ENCODE results near the gene SETD6.
A peak's percentile ranks its signal among the peaks of the same experiment; 100 is the strongest.
"Not testable (repeated sequence)": the region's sequence is repeated elsewhere in the genome, so short reads cannot be mapped to it uniquely, and the experiment has no call there.

Gene SETD6

GRCh38 chr16:58481226-58481869 is 34.0 kb upstream of the SETD6 start:
- Histone ChIP-seq H3K9ac (ENCODE audit: low read length) (no peak overlapping the region), H3K4me3 (ENCODE audit: low read length) (no peak overlapping the region), H3K36me3 (ENCODE audit: control insufficient read depth, insufficient read depth, low read length) (no peaks in the 10 kb centered on the region), H3K4me1 (ENCODE audit: control insufficient read depth, insufficient read depth, low read length) (no peaks in the 10 kb centered on the region), H3K27me3 (ENCODE audit: control insufficient read depth, insufficient read depth, low read length) (no peaks in the 10 kb centered on the region), H3K27ac (ENCODE audit: low read depth, low read length) (no peak overlapping the region)

- Histone ChIP-seq H3K4me1 (ENCODE audit: control insufficient read depth, insufficient read depth, low read length) (no peaks in the 10 kb centered on the region), H3K4me3 (ENCODE audit: low read length) (no peak overlapping the region), H3K27ac (ENCODE audit: low read depth, low read length) (no peak overlapping the region), H3K27me3 (ENCODE audit: control insufficient read depth, insufficient read depth, low read length) (no peaks in the 10 kb centered on the region), H3K36me3 (ENCODE audit: control insufficient read depth, insufficient read depth, low read length) (no peaks in the 10 kb centered on the region), H3K9ac (ENCODE audit: low read length) (no peak overlapping the region)
These were observed 33.4 kb upstream of the SETD6 start for GRCh38 chr16:58481931-58482330.

GRCh38 chr16:58485184-58485887 is 30.0 kb upstream of the SETD6 start:
- H3K36me3 ChIP-seq (ENCODE audit: control insufficient read depth, insufficient read depth, low read length) = no peaks in the 10 kb centered on the region
- no peak overlapping the region for H3K9ac ChIP-seq (ENCODE audit: low read length)
- H3K27ac ChIP-seq (ENCODE audit: low read depth, low read length) = no peak overlapping the region
- H3K4me1 ChIP-seq (ENCODE audit: control insufficient read depth, insufficient read depth, low read length) = no peaks in the 10 kb centered on the region
- no peak overlapping the region for H3K4me3 ChIP-seq (ENCODE audit: low read length)
- no peaks in the 10 kb centered on the region for H3K27me3 ChIP-seq (ENCODE audit: control insufficient read depth, insufficient read depth, low read length)

GRCh38 chr16:58487566-58488351 is 27.6 kb upstream of the SETD6 start:
- H3K36me3 ChIP-seq (ENCODE audit: control insufficient read depth, insufficient read depth, low read length) = no peaks in the 10 kb centered on the region
- no peak overlapping the region for H3K9ac ChIP-seq (ENCODE audit: low read length)
- no peak overlapping the region for H3K27ac ChIP-seq (ENCODE audit: low read depth, low read length)
- H3K4me1 ChIP-seq (ENCODE audit: control insufficient read depth, insufficient read depth, low read length) = no peaks in the 10 kb centered on the region
- peak overlapping the region; percentile 33 for H3K4me3 ChIP-seq (ENCODE audit: low read length)
- no peaks in the 10 kb centered on the region for H3K27me3 ChIP-seq (ENCODE audit: control insufficient read depth, insufficient read depth, low read length)

- H3K27me3 ChIP-seq (ENCODE audit: control insufficient read depth, insufficient read depth, low read length) = no peaks in the 10 kb centered on the region
- no peak overlapping the region for H3K4me3 ChIP-seq (ENCODE audit: low read length)
- H3K27ac ChIP-seq (ENCODE audit: low read depth, low read length) = no peak overlapping the region
- no peaks in the 10 kb centered on the region for H3K36me3 ChIP-seq (ENCODE audit: control insufficient read depth, insufficient read depth, low read length)
- no peaks in the 10 kb centered on the region for H3K4me1 ChIP-seq (ENCODE audit: control insufficient read depth, insufficient read depth, low read length)
- H3K9ac ChIP-seq (ENCODE audit: low read length) = no peak overlapping the region
These were observed 26.8 kb upstream of the SETD6 start for GRCh38 chr16:58488531-58488930.

- no peaks in the 10 kb centered on the region for H3K4me1 ChIP-seq (ENCODE audit: control insufficient read depth, insufficient read depth, low read length)
- H3K27ac ChIP-seq (ENCODE audit: low read depth, low read length) = no peak overlapping the region
- no peaks in the 10 kb centered on the region for H3K36me3 ChIP-seq (ENCODE audit: control insufficient read depth, insufficient read depth, low read length)
These were observed 25.3 kb upstream of the SETD6 start for GRCh38 chr16:58490065-58490464.

GRCh38 chr16:58490539-58490938 is 24.8 kb upstream of the SETD6 start:
- H3K36me3 ChIP-seq (ENCODE audit: control insufficient read depth, insufficient read depth, low read length); H3K27me3 ChIP-seq (ENCODE audit: control insufficient read depth, insufficient read depth, low read length); H3K9ac ChIP-seq (ENCODE audit: low read length); H3K27ac ChIP-seq (ENCODE audit: low read depth, low read length); H3K4me3 ChIP-seq (ENCODE audit: low read length); H3K4me1 ChIP-seq (ENCODE audit: control insufficient read depth, insufficient read depth, low read length): not testable (repeated sequence)

More at GRCh38 chr16:58490065-58490464, 25.3 kb upstream of the SETD6 start:
- no peak overlapping the region for H3K4me3 ChIP-seq (ENCODE audit: low read length)
- no peak overlapping the region for H3K9ac ChIP-seq (ENCODE audit: low read length)
- H3K27me3 ChIP-seq (ENCODE audit: control insufficient read depth, insufficient read depth, low read length) = no peaks in the 10 kb centered on the region

GRCh38 chr16:58492066-58492465 is 23.3 kb upstream of the SETD6 start:
- H3K9ac ChIP-seq (ENCODE audit: low read length) = no peak overlapping the region
- no peaks in the 10 kb centered on the region for H3K27me3 ChIP-seq (ENCODE audit: control insufficient read depth, insufficient read depth, low read length)
- no peaks in the 10 kb centered on the region for H3K36me3 ChIP-seq (ENCODE audit: control insufficient read depth, insufficient read depth, low read length)
- H3K4me1 ChIP-seq (ENCODE audit: control insufficient read depth, insufficient read depth, low read length) = no peaks in the 10 kb centered on the region
- no peak overlapping the region for H3K4me3 ChIP-seq (ENCODE audit: low read length)
- no peak overlapping the region for H3K27ac ChIP-seq (ENCODE audit: low read depth, low read length)

GRCh38 chr16:58492735-58493134 is 22.6 kb upstream of the SETD6 start:
- no peaks in the 10 kb centered on the region for H3K4me1 ChIP-seq (ENCODE audit: control insufficient read depth, insufficient read depth, low read length)
- no peak overlapping the region for H3K9ac ChIP-seq (ENCODE audit: low read length)
- no peak overlapping the region for H3K4me3 ChIP-seq (ENCODE audit: low read length)
- H3K27ac ChIP-seq (ENCODE audit: low read depth, low read length) = no peak overlapping the region
- H3K27me3 ChIP-seq (ENCODE audit: control insufficient read depth, insufficient read depth, low read length) = no peaks in the 10 kb centered on the region
- H3K36me3 ChIP-seq (ENCODE audit: control insufficient read depth, insufficient read depth, low read length) = no peaks in the 10 kb centered on the region

- no peaks in the 10 kb centered on the region for H3K36me3 ChIP-seq (ENCODE audit: control insufficient read depth, insufficient read depth, low read length)
- no peak overlapping the region for H3K9ac ChIP-seq (ENCODE audit: low read length)
- no peak overlapping the region for H3K27ac ChIP-seq (ENCODE audit: low read depth, low read length)
- H3K4me3 ChIP-seq (ENCODE audit: low read length) = no peak overlapping the region
- H3K4me1 ChIP-seq (ENCODE audit: control insufficient read depth, insufficient read depth, low read length) = no peaks in the 10 kb centered on the region
- H3K27me3 ChIP-seq (ENCODE audit: control insufficient read depth, insufficient read depth, low read length) = peaks cover under 1% of the 10 kb centered on the region
These were observed 21.4 kb upstream of the SETD6 start for GRCh38 chr16:58493756-58494431.

- Histone ChIP-seq H3K4me1 (ENCODE audit: control insufficient read depth, insufficient read depth, low read length) (no peaks in the 10 kb centered on the region), H3K9ac (ENCODE audit: low read length) (no peak overlapping the region), H3K27me3 (ENCODE audit: control insufficient read depth, insufficient read depth, low read length) (peaks cover 8% of the 10 kb centered on the region), H3K27ac (ENCODE audit: low read depth, low read length) (peak overlapping the region; percentile 37), H3K4me3 (ENCODE audit: low read length) (no peak overlapping the region), H3K36me3 (ENCODE audit: control insufficient read depth, insufficient read depth, low read length) (no peaks in the 10 kb centered on the region)
These were observed 20.3 kb upstream of the SETD6 start for GRCh38 chr16:58494981-58495520.
